ENCODE results near the gene UBE3B. TPM values are rescaled to one million over a fixed set of nuclear protein-coding genes. Genes with fewer than 3 reads are reported as not detected.

UBE3B gene
- total and polyA plus RNA-seq, 2 donors (not counting 1 experiment from before 2014, with no cell fraction given), result 27.2 to 52.1 TPM

DNA sequence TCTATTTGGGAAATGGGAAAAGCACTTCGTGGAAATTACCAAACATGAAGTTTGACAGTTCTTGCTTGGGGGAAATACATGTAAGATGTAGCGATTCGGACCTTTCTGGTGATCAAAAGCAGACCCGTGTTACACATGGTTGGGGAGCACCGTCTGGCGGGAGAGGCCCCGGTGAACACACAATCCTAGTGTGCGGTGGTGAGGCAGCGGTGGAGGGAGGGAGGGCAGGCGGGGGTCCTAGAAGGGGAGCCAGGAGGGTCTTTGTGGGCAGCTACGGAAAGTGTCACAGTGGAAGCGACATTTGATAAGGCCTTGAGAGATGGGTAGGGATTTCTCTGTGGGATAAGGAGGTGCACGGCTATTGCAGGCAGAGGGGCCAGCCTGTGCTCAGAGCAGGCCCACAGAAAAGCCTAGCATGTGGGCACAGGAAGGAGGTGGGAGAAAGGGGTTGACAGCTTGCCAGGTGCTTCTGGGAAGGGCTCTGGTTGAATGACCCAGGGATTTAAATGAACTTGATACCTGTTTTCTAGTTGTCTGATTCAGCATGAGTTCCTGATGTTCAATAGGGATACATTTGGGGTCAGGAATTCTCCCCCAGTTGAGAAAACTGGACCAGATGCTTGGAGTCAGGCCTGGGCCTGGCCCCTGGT lies 103.4 kb downstream of the UBE3B start:
- intact Hi-C loops (cut with micrococcal nuclease), result no loop called here
- ChIA-PET POLR2A (no interaction called here), CTCF (no interaction called here)
- H3K27ac Mint-ChIP-seq, result no peak overlapping the region
- Histone ChIP-seq H3K79me2 (ENCODE audit: control insufficient read depth, insufficient read depth, low read length) (no peaks in the 10 kb centered on the region), H3K36me3 (replicated peaks in 1 of 2; ENCODE audit: control extremely low read depth in 1 of 2, control insufficient read depth in 1 of 2, extremely low read depth in 1 of 2, insufficient read depth in 2 of 2, low read length in 1 of 2) (peaks cover 0 to 35% of the 10 kb centered on the region in 2 experiments), H4K20me1 (ENCODE audit: control insufficient read depth, insufficient read depth, low read length, poor library complexity, severe bottlenecking) (no peaks in the 10 kb centered on the region), H3K27ac (ENCODE audit: low read length in 2 of 2) (no peak overlapping the region), H3K4me3 (ENCODE audit: control extremely low read depth in 1 of 5, extremely low read depth in 1 of 5, insufficient read depth in 1 of 5, low read depth in 2 of 5, low read length in 4 of 5) (no peak overlapping the region), H3K4me1 (ENCODE audit: control insufficient read depth in 2 of 2, insufficient read depth in 2 of 2, low read length in 2 of 2) (no peaks in the 10 kb centered on the region), H2AFZ (ENCODE audit: insufficient read depth, low read depth, low read length, poor library complexity, severe bottlenecking) (no peak overlapping the region), H3K4me2 (replicated peaks; ENCODE audit: low read depth, low read length, poor library complexity, severe bottlenecking) (no peak overlapping the region), H3K27me3 (replicated peaks in 1 of 4; ENCODE audit: control extremely low read depth in 1 of 4, control insufficient read depth in 3 of 4, insufficient read depth in 4 of 4, low read length in 3 of 4) (no peaks in the 10 kb centered on the region), H3K9ac (ENCODE audit: low read length) (no peak overlapping the region), H3K9me3 (ENCODE audit: control extremely low read depth in 1 of 3, control insufficient read depth in 2 of 3, insufficient read depth in 1 of 3, low read length in 2 of 3) (no peaks in the 10 kb centered on the region)
- no peak overlapping the region for H3K4me3 Mint-ChIP-seq
- no peaks in the 10 kb centered on the region for H3K27me3 Mint-ChIP-seq
- no peak for TF ChIP-seq EZH2 (IDR thresholded peaks at IDR 0.05; ENCODE audit: borderline replicate concordance, insufficient read depth, low read depth, low read length, poor library complexity, severe bottlenecking)
- TF ChIP-seq, protein P1, sequence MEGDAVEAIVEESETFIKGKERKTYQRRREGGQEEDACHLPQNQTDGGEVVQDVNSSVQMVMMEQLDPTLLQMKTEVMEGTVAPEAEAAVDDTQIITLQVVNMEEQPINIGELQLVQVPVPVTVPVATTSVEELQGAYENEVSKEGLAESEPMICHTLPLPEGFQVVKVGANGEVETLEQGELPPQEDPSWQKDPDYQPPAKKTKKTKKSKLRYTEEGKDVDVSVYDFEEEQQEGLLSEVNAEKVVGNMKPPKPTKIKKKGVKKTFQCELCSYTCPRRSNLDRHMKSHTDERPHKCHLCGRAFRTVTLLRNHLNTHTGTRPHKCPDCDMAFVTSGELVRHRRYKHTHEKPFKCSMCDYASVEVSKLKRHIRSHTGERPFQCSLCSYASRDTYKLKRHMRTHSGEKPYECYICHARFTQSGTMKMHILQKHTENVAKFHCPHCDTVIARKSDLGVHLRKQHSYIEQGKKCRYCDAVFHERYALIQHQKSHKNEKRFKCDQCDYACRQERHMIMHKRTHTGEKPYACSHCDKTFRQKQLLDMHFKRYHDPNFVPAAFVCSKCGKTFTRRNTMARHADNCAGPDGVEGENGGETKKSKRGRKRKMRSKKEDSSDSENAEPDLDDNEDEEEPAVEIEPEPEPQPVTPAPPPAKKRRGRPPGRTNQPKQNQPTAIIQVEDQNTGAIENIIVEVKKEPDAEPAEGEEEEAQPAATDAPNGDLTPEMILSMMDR (IDR thresholded peaks at IDR 0.05), result no peak
- no peaks in the 10 kb centered on the region for H3K9me3 Mint-ChIP-seq (ENCODE audit: insufficient read depth)
- DNase-seq, result no peak
- ATAC-seq (ENCODE audit: low read depth), result no peak
- H3K4me1 Mint-ChIP-seq, result no peaks in the 10 kb centered on the region
- WGBS (ENCODE audit: insufficient coverage), result 98% methylated on average over 13 of the region's 13 CpGs

DNA sequence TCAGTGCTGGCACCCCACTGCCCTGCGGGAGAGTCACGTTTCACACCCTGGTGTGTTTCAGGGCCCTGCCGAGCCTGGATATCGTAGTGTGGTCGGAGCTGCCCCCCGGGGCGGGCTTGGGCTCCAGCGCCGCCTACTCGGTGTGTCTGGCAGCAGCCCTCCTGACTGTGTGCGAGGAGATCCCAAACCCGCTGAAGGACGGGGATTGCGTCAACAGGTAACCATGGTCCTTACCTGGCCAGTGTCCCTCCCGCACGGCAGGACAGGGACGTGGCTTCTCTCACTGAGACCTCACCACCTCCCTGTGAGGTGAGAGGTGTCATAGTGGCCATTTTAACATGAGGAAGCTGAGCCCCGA lies 103.9 kb downstream of the UBE3B start:
- no peak overlapping the region for H3K27ac Mint-ChIP-seq
- TF ChIP-seq, protein P1 (IDR thresholded peaks at IDR 0.05), result no peak
- TF ChIP-seq EZH2 (IDR thresholded peaks at IDR 0.05; ENCODE audit: borderline replicate concordance, insufficient read depth, low read depth, low read length, poor library complexity, severe bottlenecking), result no peak
- intact Hi-C loops (cut with micrococcal nuclease), result no loop called here
- Histone ChIP-seq H3K27me3 (replicated peaks in 1 of 4; ENCODE audit: control extremely low read depth in 1 of 4, control insufficient read depth in 3 of 4, insufficient read depth in 4 of 4, low read length in 3 of 4) (no peaks in the 10 kb centered on the region), H4K20me1 (ENCODE audit: control insufficient read depth, insufficient read depth, low read length, poor library complexity, severe bottlenecking) (no peaks in the 10 kb centered on the region), H2AFZ (ENCODE audit: insufficient read depth, low read depth, low read length, poor library complexity, severe bottlenecking) (no peak overlapping the region), H3K9ac (ENCODE audit: low read length) (no peak overlapping the region), H3K4me2 (replicated peaks; ENCODE audit: low read depth, low read length, poor library complexity, severe bottlenecking) (no peak overlapping the region), H3K79me2 (ENCODE audit: control insufficient read depth, insufficient read depth, low read length) (no peaks in the 10 kb centered on the region), H3K9me3 (ENCODE audit: control extremely low read depth in 1 of 3, control insufficient read depth in 2 of 3, insufficient read depth in 1 of 3, low read length in 2 of 3) (no peaks in the 10 kb centered on the region), H3K4me1 (ENCODE audit: control insufficient read depth in 2 of 2, insufficient read depth in 2 of 2, low read length in 2 of 2) (no peaks in the 10 kb centered on the region), H3K27ac (ENCODE audit: low read length in 2 of 2) (no peak overlapping the region), H3K4me3 (ENCODE audit: control extremely low read depth in 1 of 5, extremely low read depth in 1 of 5, insufficient read depth in 1 of 5, low read depth in 2 of 5, low read length in 4 of 5) (no peak overlapping the region), H3K36me3 (replicated peaks in 1 of 2; ENCODE audit: control extremely low read depth in 1 of 2, control insufficient read depth in 1 of 2, extremely low read depth in 1 of 2, insufficient read depth in 2 of 2, low read length in 1 of 2) (peaks cover 0 to 33% of the 10 kb centered on the region in 2 experiments)
- ATAC-seq (ENCODE audit: low read depth) (no peak), DNase-seq (no peak)
- H3K4me1 Mint-ChIP-seq, result no peaks in the 10 kb centered on the region
- no peaks in the 10 kb centered on the region for H3K27me3 Mint-ChIP-seq
- no peak overlapping the region for H3K4me3 Mint-ChIP-seq
- whole genome bisulfite sequencing (ENCODE audit: insufficient coverage), result 99% methylated on average over 16 of the region's 18 CpGs
- no peaks in the 10 kb centered on the region for H3K9me3 Mint-ChIP-seq (ENCODE audit: insufficient read depth)
- CTCF ChIA-PET, result no interaction called here
- POLR2A ChIA-PET, result no interaction called here

Data from B cell (primary cell).